HG03439 (cell line): Measurements from ENCODE around the gene VAV3.

Experiments used
- ATAC-seq: cut with Tn5 transposase; IDR thresholded peaks from one replicate; pipeline ENCODE4 v1.9.1; 2021; ENCODE audit warnings: mild to moderate bottlenecking, moderate library complexity; ENCODE audit not compliant: unreplicated experiment

Gene VAV3

DNA sequence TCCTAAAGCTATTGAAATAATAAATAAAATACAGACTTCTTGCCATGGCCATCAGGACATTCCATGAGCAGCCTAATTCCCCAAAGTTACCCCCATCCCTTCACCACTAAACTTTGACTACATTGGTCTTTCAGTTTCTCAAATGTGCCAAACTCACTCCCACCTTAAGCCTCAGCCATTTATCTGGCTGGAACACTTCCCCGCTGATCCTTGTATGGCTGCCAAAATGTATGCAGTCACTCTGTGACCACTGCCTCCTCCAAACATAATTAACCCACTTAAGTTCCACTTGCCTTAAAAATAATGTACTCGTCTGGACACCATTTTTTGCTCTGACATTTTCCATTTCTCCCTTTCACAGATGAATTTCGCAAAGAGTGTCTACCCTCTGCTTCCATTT, 416.7 kb downstream of the VAV3 start:
- ATAC-seq: no peak

DNA sequence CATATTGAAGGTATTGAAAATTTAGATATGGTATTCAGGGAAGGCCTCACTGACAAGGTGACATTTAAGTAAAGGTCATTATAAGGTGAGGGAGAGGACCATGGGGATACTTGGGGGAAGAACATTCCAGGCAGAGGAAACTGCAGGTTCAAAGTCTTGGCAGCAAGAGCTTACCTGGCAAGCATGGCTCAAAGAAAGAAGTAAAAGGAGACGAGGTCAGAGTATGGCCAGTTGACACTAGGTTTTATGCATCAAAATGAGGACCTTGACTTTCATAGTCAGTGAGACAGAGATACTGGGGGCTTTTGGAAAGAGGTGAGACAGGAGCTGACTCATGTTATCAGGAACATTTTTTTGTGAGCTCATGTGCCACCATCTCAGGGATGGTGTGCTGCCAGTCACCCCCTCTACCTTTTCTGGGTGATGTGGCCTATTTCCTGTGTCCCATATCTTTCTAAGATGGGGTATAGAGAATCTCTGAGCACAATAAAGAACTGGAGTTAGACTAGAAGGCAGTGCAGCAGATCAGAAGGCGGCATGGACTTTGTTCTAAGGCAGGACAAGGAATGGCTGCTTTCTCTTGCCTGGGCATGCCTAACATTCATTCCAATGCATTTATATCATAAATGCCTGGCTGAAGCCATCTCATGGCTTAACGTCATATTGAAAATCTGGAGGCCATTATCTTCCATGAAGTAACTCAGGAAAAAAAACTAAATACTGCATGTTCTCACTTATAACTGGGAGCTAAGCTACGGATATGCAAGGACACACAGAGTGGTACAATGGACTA, 417.4 kb downstream of the VAV3 start:
- no peak for ATAC-seq

DNA sequence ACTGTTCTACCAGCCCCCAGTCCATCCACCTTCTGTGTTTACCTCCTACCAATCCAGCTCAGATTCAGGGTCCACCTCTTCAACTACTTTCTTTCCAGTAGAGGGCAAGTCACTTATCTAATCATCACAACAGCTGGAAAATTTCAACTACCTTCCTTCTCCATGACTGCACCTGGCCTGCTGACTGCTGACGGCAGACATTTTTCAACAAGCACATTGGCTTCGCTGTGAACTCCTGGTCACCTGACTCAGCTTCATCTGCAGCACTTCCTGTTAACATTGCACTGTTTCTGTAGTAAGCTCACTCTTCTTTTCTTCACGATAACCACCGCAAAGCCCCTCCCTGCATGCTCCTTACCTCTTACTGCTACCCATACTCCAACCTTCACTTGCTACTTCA, 418.4 kb downstream of the VAV3 start:
- ATAC-seq: no peak

DNA sequence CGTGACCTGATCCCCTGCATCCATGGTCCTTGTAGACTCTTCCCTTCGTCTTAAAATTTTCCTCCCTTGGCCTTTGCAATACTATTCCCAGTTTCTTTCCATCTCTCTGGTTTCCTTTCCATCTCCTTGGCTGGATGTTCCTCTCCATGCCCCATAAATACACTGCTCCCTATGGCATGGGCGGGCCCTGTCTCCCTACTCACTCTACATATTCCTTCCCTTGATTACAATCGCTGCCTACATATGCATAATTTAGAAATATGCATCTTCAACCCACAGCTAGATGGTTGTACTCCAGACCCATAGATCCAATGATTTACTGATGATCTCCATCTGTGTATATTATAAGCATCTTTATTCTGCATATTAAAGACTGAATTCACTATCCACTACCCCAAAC, 419.1 kb downstream of the VAV3 start:
- ATAC-seq: no peak

DNA sequence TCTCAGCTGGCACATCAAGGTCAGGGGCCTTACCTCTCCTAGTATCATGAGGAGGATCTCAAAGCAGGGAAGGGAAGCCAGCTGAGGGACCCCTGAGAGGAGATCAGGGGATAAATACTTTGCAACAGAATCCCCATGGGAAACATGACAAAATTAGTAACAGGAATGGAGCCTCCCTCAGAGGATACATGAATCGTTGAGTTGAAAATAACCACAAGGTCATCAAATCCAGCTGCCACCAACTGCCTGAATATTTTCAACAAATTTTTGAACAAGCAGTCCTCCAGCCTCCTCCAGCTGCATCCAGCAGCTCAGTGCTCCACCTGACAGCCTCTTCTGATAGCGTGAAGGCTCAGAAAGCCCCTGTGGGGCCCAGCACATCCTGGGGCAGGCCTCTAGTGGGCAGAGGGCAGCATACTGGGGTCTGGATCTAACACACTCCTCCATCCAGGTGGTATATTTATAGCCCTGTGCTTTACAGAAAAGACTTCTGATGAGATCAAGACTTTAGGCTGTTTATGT, 419.9 kb downstream of the VAV3 start:
- ATAC-seq: no peak

DNA sequence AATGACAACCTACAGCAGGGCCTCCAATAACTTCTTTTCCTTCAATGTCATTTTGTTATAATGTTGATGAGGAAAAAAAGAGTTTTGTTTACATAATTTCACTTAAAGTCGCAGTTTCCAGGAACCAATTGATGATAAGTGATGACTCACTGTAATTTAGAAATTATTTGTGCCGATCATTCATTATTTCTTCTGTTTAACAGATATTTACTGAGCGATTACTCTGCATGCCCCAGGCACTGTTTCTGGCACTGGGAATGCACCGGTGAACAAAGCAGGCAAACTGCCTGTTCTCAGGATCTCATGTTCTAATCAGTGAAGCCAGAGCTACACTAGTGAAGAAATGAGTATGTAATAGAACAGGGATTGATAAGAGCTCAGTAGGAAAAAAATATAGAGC, 420.7 kb downstream of the VAV3 start:
- ATAC-seq: no peak

DNA sequence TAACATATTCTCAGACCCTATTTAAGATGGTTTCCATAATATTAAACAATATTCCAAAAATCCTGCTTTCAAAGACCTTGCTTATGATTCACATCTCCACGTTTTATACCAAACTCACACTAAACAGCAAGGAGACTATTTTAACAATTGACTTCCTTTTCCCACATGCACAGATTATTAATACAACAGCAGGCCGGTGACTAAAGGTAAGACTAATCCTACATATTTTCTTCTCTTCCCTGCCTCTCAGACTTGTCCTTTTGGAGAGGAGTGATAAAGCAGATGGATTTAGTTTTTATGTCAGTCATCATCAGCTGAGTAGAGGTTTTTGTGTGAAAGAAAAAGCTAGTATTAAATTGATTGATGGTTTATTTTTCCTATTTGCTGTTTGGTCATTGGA, 423.6 kb downstream of the VAV3 start:
- no peak for ATAC-seq

DNA sequence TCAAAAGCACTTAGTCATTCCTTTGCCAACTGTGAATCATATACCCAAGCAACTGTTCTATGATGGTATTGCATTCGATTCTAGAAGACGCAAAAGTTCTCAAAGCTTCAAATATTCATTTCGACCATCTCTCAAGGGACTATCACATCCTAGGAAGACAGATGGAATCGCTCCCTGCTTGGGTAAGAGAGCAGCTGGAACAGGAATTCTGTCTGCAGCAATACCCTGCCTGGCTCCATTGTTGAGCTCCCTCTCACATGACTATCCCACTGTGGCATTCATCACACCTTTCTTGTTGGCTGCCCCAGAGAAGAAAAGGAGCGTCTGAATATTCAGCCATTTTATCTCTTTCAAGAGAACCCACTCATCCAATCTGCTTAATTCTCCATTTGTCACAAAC, 426.5 kb downstream of the VAV3 start:
- no peak for ATAC-seq

DNA sequence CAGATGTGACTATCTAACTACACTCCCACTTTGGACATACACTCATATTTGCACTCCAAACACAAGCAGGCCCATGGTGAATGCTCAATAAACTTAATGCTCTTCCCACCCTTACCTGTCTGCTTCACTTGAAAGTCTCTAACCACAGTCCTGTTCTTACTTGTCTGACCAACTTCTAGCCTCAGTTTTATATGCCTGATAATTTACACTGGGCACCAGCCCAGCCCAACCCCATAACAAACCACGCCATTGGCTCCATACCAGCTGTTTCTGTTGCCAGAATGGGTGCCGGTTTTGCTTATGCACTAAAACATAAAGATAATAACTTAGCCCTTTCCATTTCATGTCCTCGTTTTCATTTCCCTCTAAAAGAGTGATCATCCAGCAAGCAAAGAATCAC, 428.7 kb downstream of the VAV3 start:
- no peak for ATAC-seq

DNA sequence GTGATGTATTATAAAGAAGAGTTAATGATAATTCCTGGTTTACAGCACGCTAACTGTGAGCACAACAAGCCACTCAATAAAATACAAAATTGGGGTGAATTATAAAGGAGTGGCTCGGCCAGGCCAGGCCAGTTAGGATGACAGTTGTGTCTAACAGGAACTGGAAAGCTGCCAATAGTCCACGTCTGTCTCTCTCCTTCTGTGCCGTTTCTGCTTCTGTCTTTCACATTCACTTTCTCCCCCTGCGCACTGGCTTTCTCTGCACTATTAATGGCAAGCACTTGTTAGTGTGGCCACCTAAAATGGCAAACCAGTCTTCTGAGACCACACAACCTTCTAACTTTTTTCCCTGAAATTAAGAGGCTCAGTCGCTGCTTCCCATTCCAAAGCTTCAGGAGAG, 429.9 kb downstream of the VAV3 start:
- no peak for ATAC-seq

DNA sequence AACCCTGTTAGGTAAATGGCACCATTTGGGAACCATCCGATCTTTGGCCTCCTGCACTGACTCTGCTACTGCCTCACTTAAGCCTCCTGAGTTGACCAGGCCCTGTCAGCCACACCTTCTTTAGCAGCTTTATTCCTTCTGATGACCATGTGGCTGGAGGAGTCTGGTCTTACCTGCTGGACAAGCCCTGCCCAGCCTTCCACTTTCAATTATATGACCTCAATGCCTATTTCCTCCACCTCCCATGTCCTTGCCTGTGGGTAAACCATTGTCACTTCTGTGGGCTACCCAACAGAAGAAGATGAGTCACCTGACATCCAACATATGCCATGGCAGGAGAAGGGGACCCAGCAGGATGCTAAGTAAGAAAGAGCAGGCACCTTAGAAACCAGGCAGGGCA, 430.3 kb downstream of the VAV3 start:
- no peak for ATAC-seq

DNA sequence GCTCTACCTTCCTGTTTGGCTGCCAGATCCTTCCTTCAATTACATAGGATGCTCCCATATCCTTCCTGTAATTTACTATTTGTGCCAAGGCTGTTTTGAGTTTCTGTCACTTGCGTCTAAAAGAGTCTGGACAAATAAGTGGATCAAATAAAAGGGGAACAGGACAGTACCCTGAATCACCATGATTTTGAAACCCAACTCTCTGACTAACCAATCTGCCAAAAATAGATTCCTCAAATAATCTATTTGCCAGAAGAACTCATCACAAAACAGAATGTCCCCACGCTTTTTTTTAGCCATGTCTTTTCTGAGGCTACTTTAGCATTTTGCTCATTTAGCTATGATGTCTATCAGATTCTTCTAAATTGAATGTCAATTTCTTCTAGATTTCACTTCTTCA, 431.5 kb downstream of the VAV3 start:
- ATAC-seq: no peak

DNA sequence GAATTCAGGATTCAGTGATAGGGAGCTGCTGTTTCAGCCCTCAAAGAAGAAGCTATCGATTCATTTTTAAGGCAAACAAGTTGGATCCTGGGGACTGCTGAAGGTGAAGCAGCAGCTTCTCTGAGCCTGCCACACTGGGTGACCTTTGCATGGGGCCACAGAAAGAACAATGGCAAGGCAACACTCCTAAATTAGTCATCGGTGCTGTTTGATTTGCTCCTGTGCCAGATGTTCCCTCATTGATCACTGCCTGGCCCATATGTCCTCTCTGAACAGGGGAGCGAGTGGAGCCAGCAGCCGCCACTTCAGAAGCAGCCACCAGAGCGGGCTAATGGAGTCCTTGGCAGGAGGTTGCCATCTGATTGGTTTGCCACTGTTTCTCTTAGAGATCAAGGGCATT, 432.7 kb downstream of the VAV3 start:
- ATAC-seq: no peak

DNA sequence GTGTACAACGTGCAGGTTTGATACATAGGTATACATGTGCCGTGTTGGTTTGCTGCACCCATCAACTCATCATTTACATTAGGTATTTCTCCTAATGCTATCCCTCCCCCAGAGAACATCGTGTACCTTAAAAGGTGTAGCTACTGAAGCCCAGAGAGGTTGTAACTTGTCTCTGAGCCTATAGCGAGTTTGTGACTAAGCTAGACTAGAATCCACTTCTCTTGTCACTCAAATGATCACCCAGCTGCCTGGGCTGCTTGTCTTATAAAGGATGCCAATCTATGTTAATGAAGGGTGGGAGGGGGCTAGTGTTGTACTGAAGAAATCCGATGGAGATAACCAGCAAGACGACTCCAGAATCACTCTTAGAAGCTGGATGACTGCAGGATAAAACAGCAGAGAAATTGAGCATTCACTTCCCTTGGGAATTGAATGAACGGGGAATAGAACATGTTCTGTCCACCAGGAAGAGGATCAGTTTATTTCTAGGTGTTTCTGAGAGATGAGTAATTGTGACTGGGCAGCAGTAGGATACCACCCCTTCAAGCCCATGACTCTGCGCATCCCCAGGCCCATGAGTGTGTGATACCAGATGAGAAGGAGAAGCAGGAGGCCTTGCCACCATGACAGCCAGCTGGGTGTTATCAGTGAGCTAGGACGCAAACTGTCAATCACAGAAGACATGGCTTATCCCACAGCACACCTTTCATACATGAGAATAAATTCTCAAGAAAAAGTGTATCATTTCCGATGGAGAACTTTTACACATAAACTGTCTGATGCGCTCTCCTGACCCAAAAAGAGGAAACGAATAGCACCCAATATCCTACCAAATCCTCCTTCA, 433.7 kb downstream of the VAV3 start:
- no peak for ATAC-seq

DNA sequence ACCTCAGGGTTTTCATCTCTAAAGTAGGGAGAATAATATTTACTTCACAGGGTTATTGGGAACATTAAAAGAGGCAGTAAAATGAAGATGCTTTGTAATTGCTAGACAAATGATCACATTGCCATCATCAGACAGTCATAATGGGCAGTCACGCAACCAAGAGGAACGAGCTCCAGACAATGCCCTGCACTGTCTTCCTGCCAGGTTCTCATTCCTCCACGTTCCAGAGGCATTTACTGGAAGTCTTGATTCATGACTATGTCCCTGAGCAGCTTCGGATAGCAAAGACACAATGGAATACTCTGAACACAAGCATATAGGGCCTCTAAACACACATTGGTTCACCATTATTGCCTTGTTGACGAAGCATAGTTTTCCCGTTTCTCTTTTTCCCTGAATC, 434.4 kb downstream of the VAV3 start:
- ATAC-seq: no peak

DNA sequence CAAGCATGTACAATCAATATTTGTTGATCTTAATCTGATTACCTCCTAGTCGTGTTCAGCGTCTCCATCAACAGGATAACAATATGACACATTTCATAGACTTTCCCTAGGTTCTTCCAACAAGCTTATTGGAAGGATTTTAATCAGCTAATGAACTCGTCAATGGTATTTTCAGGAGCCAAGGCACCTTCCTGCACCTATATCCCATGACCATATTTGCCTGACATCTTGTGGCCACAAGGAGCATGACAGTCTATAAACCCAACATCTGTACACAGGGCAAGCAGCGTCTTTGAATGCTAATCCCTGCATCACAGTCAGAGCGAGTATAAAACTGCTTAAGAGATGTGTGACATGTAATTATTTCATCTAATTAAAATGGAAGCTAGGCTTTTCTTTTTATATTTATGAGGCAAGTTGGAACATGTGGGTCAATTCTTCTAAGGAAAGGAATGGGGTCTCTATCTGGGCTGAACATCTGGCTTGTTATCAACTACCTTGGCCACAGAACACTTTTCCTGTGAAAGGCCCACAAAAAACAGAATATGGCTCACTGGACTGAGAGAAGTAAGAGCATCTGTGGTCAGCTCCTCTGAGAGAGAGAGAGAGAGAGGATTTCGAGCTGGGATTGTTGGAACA, 435.4 kb downstream of the VAV3 start:
- peak; percentile 90 for ATAC-seq

DNA sequence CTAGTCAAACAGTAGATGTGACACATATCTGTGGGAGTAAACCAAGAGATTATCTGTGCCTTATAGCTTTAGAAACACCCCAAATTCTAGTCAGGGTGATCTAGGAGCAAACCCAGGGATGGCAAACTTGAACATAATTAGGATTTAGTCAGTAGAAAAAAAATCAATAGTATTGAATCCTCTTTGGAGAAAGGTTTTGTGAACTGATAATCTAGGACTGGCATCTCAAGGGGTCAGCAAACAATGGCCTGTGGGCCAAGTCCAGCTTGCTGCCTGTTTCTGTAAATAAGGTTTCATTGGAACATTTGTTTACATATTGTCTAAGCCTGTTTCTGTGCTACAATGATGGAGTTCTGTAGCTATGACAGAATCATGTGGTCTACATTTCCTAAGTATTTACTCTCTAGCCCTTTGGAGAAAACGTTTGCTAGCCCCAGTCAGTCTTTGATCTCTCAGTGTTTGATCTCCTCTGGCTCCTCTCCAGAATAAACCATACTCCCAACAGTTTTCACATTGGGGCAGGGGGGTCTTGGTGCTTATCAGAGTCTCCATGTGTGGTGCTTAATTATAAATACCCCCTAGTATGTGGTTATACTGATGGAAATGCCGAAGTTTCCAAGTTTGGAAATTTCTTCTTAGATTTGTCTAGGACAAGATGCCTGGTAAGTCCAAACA, 438.3 kb downstream of the VAV3 start:
- ATAC-seq: no peak

DNA sequence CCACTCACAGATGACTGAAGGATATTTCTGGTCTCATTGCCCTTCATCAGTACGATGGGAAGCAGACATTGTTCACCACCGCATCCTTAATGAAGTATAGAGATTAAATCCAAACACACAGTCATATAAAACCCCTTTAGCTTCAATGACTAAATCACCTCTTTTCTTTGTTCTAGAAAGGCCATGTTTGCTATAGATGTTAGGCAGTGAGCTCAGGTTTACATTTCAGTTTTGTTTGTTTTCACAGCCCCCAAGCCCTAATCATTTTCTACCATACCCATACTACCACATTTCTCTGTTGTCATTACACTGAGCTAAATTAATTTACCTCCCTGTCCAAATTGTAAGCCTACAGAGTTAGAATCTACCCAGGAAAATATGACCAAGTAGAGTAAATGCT, 439.0 kb downstream of the VAV3 start:
- ATAC-seq: no peak

DNA sequence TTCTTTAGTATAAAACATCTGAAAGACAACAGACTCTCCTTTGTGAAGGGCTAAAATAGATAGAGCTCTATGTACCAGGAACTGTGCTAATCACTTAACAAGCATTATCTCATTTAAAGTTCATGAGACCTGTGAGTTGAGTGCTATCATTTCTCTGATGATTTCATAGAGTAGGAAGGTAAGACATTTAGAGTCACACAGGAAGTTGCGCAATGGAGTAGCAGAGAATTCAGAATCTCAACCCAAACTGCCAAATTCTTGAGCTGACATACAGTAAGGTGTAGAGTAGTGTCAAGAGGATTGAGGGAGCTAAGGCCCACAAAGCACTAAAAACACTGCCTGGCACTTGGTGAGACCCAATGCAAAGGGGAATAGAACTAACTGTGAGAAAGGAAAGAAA, 439.8 kb downstream of the VAV3 start:
- ATAC-seq: no peak

DNA sequence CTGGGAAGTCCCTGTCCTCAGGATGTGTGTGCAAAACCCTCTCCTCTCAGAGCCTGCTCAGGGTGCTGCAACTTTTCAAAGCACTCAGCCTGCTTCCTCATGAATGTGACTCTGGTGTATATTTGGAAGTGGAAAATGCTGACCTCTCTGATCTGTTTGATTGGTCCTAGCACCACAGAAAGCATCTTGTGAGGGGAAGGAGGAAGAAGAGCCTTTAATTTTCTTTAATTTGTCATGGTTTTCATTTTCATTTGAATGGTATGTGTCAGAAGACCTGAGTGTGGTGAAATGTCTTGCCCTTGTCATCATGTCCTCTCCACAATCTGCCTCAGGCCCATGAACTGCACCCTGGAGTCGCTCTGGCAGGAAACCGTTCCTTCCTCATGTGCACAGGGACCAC, 440.7 kb downstream of the VAV3 start:
- no peak for ATAC-seq

DNA sequence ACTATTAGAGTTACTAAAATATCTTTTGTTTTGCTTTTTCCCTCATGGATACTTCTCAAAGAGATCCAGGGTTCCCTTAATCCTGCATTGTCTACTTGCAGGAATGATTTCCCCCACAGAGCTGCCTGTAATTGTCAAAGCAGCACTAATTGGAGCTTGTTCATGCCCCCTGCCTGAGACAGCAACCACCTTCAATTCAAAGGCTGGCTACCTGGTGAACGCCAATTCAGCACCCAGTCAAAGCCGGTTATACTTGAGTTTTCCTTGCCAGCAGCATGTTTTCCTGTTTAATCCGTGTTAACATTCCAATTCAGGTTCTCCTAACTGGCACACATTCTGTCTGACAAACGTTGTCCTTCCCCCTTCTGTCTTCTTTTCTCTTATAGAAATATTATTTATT, 441.2 kb downstream of the VAV3 start:
- ATAC-seq: no peak
